SK-N-SH (cell line): Measurements from ENCODE around the gene RBM20. TPM values are rescaled to one million over a fixed set of nuclear protein-coding genes. Genes with fewer than 3 reads are reported as not detected.

Source experiments
- CTCF ChIA-PET: fragments of 300-600, 350-600 bp; formaldehyde crosslinking; extraction: SDS; loops from one replicate; lab custom pipeline; 2021; lab: Yijun Ruan, JAX
- POLR2A ChIA-PET: fragments of 350-600 bp; sonication (Branson Sonifier 250); formaldehyde crosslinking; extraction: SDS; loops from one replicate; lab custom pipeline; 2020; ENCODE audit warnings: antibody characterized with exemption, inconsistent platforms; lab: Yijun Ruan, JAX
- DNase-seq: peaks from one replicate; pipeline ENCODE4 v3.0.0; 2012
- H2AFZ ChIP-seq: fragments of 200-600 bp; sonication (generic); 2 replicates; pipeline ENCODE4 v1.8.1; 2016; ENCODE audit warnings: antibody characterized with exemption, mild to moderate bottlenecking, low read depth
- H3F3A ChIP-seq: fragments of 200-600 bp; sonication (generic); replicated peaks from 2 replicates; pipeline ENCODE3; 2016; ENCODE audit warnings: antibody characterized with exemption, mild to moderate bottlenecking; ENCODE audit not compliant: insufficient read depth
- H3K27ac ChIP-seq, 2 experiments: fragments of 200-500 bp in 1 of 2; fragments of 200-600 bp in 1 of 2; sonication (Bioruptor generic) in 1 of 2; sonication (generic), shearing (Covaris generic) in 1 of 2; 2 replicates each; pipeline versions ENCODE4 v1.5.1 to v1.6.1; 2014 to 2016; ENCODE audit warnings: low read depth in 2 of 2, inconsistent platforms in 1 of 2, low read length in 1 of 2, mild to moderate bottlenecking in 1 of 2, mixed read lengths in 1 of 2
- H3K27me3 ChIP-seq: fragments of 200-600 bp; sonication (generic), shearing (Covaris generic); 2 replicates; pipeline ENCODE4 v1.6.1; 2016; ENCODE audit warnings: mixed run types; ENCODE audit not compliant: insufficient read depth
- H3K36me3 ChIP-seq, 2 experiments: fragments of 200-500 bp in 1 of 2; fragments of 200-600 bp in 1 of 2; sonication (Bioruptor generic) in 1 of 2; sonication (generic) in 1 of 2; replicated peaks in 1 of 2; 2 replicates each; pipeline versions ENCODE3 to v1.5.1; 2014 to 2016; ENCODE audit warnings: low read length in 1 of 2, mild to moderate bottlenecking in 1 of 2; ENCODE audit not compliant: insufficient read depth in 2 of 2, control insufficient read depth in 1 of 2
- H3K4me1 ChIP-seq, 2 experiments: fragments of 200-500 bp in 1 of 2; fragments of 200-600 bp in 1 of 2; sonication (Bioruptor generic) in 1 of 2; sonication (generic), shearing (Covaris generic) in 1 of 2; 2 replicates each; pipeline versions ENCODE4 v1.5.1 to v1.6.1; 2014 to 2016; ENCODE audit warnings: low read depth in 1 of 2, low read length in 1 of 2, mixed run types in 1 of 2; ENCODE audit not compliant: insufficient read depth in 2 of 2, control insufficient read depth in 1 of 2
- H3K4me2 ChIP-seq: fragments of 200-600 bp; sonication (generic), shearing (Covaris generic); 2 replicates; pipeline ENCODE4 v1.6.1; 2017; ENCODE audit warnings: mixed run types
- H3K4me3 ChIP-seq, 2 experiments: fragments of 200-500 bp in 1 of 2; fragments of 200-600 bp in 1 of 2; sonication (Bioruptor generic) in 1 of 2; sonication (generic), shearing (Covaris generic) in 1 of 2; 2 replicates each; pipeline versions ENCODE4 v1.5.1 to v1.8.1; 2014 to 2016; ENCODE audit warnings: low read depth in 2 of 2, inconsistent platforms in 1 of 2, low read length in 1 of 2, mild to moderate bottlenecking in 1 of 2, mixed read lengths in 1 of 2, moderate library complexity in 1 of 2
- H3K79me2 ChIP-seq: fragments of 200-600 bp; sonication (generic); 2 replicates; pipeline ENCODE4 v1.8.1; 2017; ENCODE audit warnings: mild to moderate bottlenecking; ENCODE audit not compliant: insufficient read depth
- H3K9ac ChIP-seq: fragments of 200-600 bp; sonication (generic); 2 replicates; pipeline ENCODE4 v1.6.1; 2017; ENCODE audit warnings: mixed run types
- H3K9me2 ChIP-seq: fragments of 200-600 bp; sonication (generic); 2 replicates; pipeline ENCODE4 v1.6.1; 2017; ENCODE audit warnings: mixed run types
- H3K9me3 ChIP-seq: fragments of 200-600 bp; sonication (generic); 2 replicates; pipeline ENCODE4 v1.6.1; 2017; ENCODE audit warnings: mixed run types, mild to moderate bottlenecking, moderate library complexity
- H4K20me1 ChIP-seq: fragments of 200-600 bp; sonication (generic); 2 replicates; pipeline ENCODE4 v1.6.1; 2017; ENCODE audit warnings: mild to moderate bottlenecking, mixed run types; ENCODE audit not compliant: insufficient read depth
- CHD2 ChIP-seq: fragments of 150-350 bp; IDR thresholded peaks from 2 replicates; pipeline ENCODE4 v1.6.1; 2018; ENCODE audit warnings: low read length; ENCODE audit not compliant: partially characterized antibody
- FOSL2 ChIP-seq: IDR thresholded peaks from 2 replicates; pipeline ENCODE4 v1.4.0; 2012; ENCODE audit warnings: low read depth, mild to moderate bottlenecking, moderate library complexity, borderline replicate concordance
- NFIC ChIP-seq: IDR thresholded peaks from 2 replicates; pipeline ENCODE4 v1.4.0; 2012; ENCODE audit warnings: borderline replicate concordance
- RAD21 ChIP-seq: IDR thresholded peaks from 2 replicates; pipeline ENCODE4 v1.6.1; 2012; ENCODE audit warnings: mild to moderate bottlenecking, low read length
- RCOR1 ChIP-seq: fragments of 150-350 bp; IDR thresholded peaks from 2 replicates; pipeline ENCODE4 v1.6.1; 2017; ENCODE audit warnings: antibody characterized with exemption, low read length
- SMC3 ChIP-seq: IDR thresholded peaks from 2 replicates; pipeline ENCODE4 v1.6.1; 2012; ENCODE audit warnings: low read depth, low read length, improper control_type of control experiment
- TAF1 ChIP-seq: IDR thresholded peaks from 2 replicates; pipeline ENCODE4 v1.6.1; 2012; ENCODE audit warnings: low read depth, mild to moderate bottlenecking, low read length, moderate library complexity, borderline replicate concordance
- YY1 ChIP-seq: IDR thresholded peaks from 2 replicates; pipeline ENCODE4 v1.4.0; 2012; ENCODE audit warnings: low read depth, mild to moderate bottlenecking
- WGBS: methylation state at CpG from one replicate; pipeline ENCODE4 v1.1.6; 2017; ENCODE audit warnings: low lambda C conversion rate; 5-methylcytosine and 5-hydroxymethylcytosine counted together
- polyA plus RNA-seq, 3 experiments: library from polyadenylated mRNA; depleted of rRNA; stranded (reverse); fragments of >200 nt; gene quantifications; 2 replicates each; pipeline ENCODE4 v1.2.3, GENCODE V29; 2012
- TF ChIP-seq, protein P1 (sequence below): fragments of 200-600 bp; sonication (generic); IDR thresholded peaks from 2 replicates; pipeline ENCODE4 v1.6.1; 2017; ENCODE audit warnings: antibody characterized with exemption, mild to moderate bottlenecking, moderate library complexity
- TF ChIP-seq, protein P2 (sequence below): IDR thresholded peaks from 2 replicates; pipeline ENCODE4 v1.6.1; 2012; ENCODE audit warnings: mild to moderate bottlenecking, low read depth, low read length, moderate library complexity
- TF ChIP-seq, protein P3 (sequence below): fragments of 150-350 bp; IDR thresholded peaks from 2 replicates; pipeline ENCODE4 v1.6.1; 2016; ENCODE audit warnings: mild to moderate bottlenecking, low read depth, low read length
- TF ChIP-seq, protein P4 (sequence below): IDR thresholded peaks from 2 replicates; pipeline ENCODE4 v1.4.0; 2012; ENCODE audit warnings: low read depth, borderline replicate concordance

The RBM20 gene
- polyA plus RNA-seq, 1 of the 3 experiments (the other 2 are of a cell fraction): 0.64 TPM

DNA sequence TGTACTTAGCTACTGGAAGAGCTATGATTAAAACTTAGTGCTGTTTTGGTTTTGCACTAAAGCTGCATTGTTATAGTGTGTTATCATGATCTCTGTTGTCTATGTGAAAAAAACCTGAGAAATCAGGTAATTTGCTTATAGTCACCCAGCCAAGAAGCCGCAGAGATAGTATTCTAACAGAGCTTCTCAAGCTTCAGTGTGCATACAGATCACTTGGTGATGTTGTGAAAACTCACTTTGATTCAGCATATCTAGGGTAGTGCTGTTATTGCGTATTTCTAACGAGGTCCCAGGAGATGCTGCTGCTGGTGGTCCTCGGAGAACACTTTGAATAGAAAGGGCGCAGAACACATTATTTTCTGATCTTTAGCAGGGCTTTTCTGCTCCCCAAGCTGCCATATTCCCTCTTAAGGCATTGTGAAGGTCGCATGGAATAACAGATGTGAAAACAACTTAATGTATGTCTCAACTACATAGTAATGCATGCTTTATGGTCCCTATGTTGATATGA lies 159.2 kb downstream of the RBM20 start:
- no peak for TF ChIP-seq FOSL2
- Histone ChIP-seq H3K27me3 (no peaks in the 10 kb centered on the region), H3K4me1 (peaks cover 8 to 33% of the 10 kb centered on the region in 2 experiments; a peak in 3 of 4 replicates), H3K9ac (no peak overlapping the region), H3F3A (no peaks in the 10 kb centered on the region), H3K4me3 (no peak overlapping the region), H3K79me2 (no peaks in the 10 kb centered on the region), H3K9me3 (no peaks in the 10 kb centered on the region), H2AFZ (no peak overlapping the region), H4K20me1 (no peaks in the 10 kb centered on the region), H3K27ac (peak overlapping the region in 1 of 2 experiments; percentile 68; a peak in 2 of 4 replicates), H3K36me3 (peaks cover 0 to 13% of the 10 kb centered on the region in 2 experiments), H3K4me2 (no peak overlapping the region), H3K9me2 (no peaks in the 10 kb centered on the region)
- CTCF ChIA-PET: interaction anchor here (0.9 to 3.2 kb wide), 20 partner anchors 8 to 272 kb away, joined by 3 to 27 read pairs (median 5); partner anchors contain the start of gene PDCD4
- 76% methylated on average over 6 of the region's 6 CpGs for WGBS
- POLR2A ChIA-PET: no interaction called here
- DNase-seq: no peak

DNA sequence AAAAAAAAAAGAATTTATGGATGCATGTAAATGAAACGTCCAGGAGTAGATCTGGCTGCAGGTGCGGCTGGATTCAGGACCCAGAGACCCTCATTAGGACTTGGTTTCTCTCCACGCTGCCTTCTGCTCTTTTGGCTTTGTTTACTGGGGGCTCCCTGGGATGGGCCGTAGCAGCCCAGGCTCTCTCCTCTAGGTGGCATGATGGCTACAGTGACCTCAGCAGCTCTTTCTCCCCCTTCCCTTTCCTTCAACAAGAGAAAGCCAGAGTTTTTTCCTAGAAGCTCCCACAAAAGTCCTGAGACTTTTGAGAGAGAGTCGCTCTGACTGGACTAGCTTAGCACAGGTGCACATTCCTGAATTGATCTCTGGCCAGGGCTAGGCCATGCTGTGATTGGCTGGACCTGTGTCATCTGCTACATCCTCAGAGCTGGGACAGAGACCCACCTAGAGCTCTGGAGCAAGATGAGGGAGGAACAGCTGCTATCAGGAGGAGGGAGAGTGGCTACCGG lies 159.7 kb downstream of the RBM20 start:
- H4K20me1 ChIP-seq: no peaks in the 10 kb centered on the region
- H3K4me3 ChIP-seq: no peak overlapping the region
- WGBS: 76% methylated on average over 6 of the region's 6 CpGs
- H3K79me2 ChIP-seq: no peaks in the 10 kb centered on the region
- H3K9me2 ChIP-seq: no peaks in the 10 kb centered on the region
- H3F3A ChIP-seq: no peaks in the 10 kb centered on the region
- DNase-seq: peak; percentile 72
- no peak overlapping the region for H2AFZ ChIP-seq
- no peaks in the 10 kb centered on the region for H3K9me3 ChIP-seq
- H3K9ac ChIP-seq: no peak overlapping the region
- no peak overlapping the region for H3K4me2 ChIP-seq
- TF ChIP-seq, protein P1, sequence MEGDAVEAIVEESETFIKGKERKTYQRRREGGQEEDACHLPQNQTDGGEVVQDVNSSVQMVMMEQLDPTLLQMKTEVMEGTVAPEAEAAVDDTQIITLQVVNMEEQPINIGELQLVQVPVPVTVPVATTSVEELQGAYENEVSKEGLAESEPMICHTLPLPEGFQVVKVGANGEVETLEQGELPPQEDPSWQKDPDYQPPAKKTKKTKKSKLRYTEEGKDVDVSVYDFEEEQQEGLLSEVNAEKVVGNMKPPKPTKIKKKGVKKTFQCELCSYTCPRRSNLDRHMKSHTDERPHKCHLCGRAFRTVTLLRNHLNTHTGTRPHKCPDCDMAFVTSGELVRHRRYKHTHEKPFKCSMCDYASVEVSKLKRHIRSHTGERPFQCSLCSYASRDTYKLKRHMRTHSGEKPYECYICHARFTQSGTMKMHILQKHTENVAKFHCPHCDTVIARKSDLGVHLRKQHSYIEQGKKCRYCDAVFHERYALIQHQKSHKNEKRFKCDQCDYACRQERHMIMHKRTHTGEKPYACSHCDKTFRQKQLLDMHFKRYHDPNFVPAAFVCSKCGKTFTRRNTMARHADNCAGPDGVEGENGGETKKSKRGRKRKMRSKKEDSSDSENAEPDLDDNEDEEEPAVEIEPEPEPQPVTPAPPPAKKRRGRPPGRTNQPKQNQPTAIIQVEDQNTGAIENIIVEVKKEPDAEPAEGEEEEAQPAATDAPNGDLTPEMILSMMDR: peak; percentile 53
- peak; percentile 80 for TF ChIP-seq RAD21
- TF ChIP-seq SMC3: peak; percentile 69
- no peak for TF ChIP-seq YY1
- TF ChIP-seq, all 33 proteins: peak for 3
- Histone ChIP-seq H3K4me1 (peaks cover 8 to 33% of the 10 kb centered on the region in 2 experiments; a peak in 3 of 4 replicates), H3K27ac (peak overlapping the region in 1 of 2 experiments; percentile 68; a peak in 2 of 4 replicates), H3K27me3 (no peaks in the 10 kb centered on the region), H3K36me3 (peaks cover 0 to 13% of the 10 kb centered on the region in 2 experiments)
- ChIA-PET CTCF (interaction anchor here (0.6 to 3.2 kb wide), 21 partner anchors 9 to 271 kb away, joined by 3 to 27 read pairs (median 5); partner anchors contain the start of gene PDCD4), POLR2A (interaction anchor here (0.8 to 1.5 kb wide), 2 partner anchors 68 to 115 kb away, joined by 3 read pairs; partner anchors contain the start of genes BBIP1 and SHOC2)

DNA sequence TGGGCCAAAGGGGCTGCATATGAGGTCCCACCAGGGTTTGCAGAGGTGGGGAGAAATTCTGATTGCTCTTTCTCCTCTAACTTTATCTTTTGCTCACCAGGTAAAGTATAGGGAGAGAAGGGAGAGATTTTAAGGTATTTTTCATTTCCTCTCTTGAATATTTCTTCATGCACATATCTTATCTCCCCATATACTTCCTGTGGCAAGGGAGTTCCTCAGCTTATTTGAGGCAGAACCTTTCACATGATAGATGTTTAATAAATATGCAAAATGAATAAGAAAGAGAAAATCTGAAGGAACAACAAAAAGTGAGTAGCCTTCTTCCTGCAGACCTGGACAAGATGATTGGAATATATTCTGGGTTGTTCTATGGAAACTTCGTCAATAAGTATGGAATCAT lies 160.2 kb downstream of the RBM20 start:
- no peak overlapping the region; a peak in 1 of 4 replicates for H3K27ac ChIP-seq
- H4K20me1 ChIP-seq: no peaks in the 10 kb centered on the region
- peaks cover 0 to 11% of the 10 kb centered on the region in 2 experiments for H3K36me3 ChIP-seq
- no peaks in the 10 kb centered on the region for H3K9me2 ChIP-seq
- peaks cover 8 to 31% of the 10 kb centered on the region in 2 experiments; a peak in 3 of 4 replicates for H3K4me1 ChIP-seq
- 95% methylated on average over 1 of the region's 1 CpG for WGBS
- no peak overlapping the region for H2AFZ ChIP-seq
- no peak overlapping the region for H3K4me3 ChIP-seq
- no peak overlapping the region for H3K9ac ChIP-seq
- POLR2A ChIA-PET: interaction anchor here (0.8 to 1.5 kb wide), 2 partner anchors 67 to 115 kb away, joined by 3 read pairs; partner anchors contain the start of genes BBIP1 and SHOC2
- no peaks in the 10 kb centered on the region for H3K27me3 ChIP-seq
- DNase-seq: no peak
- H3F3A ChIP-seq: no peaks in the 10 kb centered on the region
- CTCF ChIA-PET: interaction anchor here (0.6 to 3.2 kb wide), 21 partner anchors 8 to 271 kb away, joined by 3 to 27 read pairs (median 5); partner anchors contain the start of gene PDCD4
- no peak overlapping the region for H3K4me2 ChIP-seq
- no peaks in the 10 kb centered on the region for H3K9me3 ChIP-seq
- no peaks in the 10 kb centered on the region for H3K79me2 ChIP-seq
- no peak for TF ChIP-seq TAF1
- TF ChIP-seq, protein P2, sequence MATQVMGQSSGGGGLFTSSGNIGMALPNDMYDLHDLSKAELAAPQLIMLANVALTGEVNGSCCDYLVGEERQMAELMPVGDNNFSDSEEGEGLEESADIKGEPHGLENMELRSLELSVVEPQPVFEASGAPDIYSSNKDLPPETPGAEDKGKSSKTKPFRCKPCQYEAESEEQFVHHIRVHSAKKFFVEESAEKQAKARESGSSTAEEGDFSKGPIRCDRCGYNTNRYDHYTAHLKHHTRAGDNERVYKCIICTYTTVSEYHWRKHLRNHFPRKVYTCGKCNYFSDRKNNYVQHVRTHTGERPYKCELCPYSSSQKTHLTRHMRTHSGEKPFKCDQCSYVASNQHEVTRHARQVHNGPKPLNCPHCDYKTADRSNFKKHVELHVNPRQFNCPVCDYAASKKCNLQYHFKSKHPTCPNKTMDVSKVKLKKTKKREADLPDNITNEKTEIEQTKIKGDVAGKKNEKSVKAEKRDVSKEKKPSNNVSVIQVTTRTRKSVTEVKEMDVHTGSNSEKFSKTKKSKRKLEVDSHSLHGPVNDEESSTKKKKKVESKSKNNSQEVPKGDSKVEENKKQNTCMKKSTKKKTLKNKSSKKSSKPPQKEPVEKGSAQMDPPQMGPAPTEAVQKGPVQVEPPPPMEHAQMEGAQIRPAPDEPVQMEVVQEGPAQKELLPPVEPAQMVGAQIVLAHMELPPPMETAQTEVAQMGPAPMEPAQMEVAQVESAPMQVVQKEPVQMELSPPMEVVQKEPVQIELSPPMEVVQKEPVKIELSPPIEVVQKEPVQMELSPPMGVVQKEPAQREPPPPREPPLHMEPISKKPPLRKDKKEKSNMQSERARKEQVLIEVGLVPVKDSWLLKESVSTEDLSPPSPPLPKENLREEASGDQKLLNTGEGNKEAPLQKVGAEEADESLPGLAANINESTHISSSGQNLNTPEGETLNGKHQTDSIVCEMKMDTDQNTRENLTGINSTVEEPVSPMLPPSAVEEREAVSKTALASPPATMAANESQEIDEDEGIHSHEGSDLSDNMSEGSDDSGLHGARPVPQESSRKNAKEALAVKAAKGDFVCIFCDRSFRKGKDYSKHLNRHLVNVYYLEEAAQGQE: no peak
- TF ChIP-seq, protein P3, sequence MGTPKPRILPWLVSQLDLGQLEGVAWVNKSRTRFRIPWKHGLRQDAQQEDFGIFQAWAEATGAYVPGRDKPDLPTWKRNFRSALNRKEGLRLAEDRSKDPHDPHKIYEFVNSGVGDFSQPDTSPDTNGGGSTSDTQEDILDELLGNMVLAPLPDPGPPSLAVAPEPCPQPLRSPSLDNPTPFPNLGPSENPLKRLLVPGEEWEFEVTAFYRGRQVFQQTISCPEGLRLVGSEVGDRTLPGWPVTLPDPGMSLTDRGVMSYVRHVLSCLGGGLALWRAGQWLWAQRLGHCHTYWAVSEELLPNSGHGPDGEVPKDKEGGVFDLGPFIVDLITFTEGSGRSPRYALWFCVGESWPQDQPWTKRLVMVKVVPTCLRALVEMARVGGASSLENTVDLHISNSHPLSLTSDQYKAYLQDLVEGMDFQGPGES: no peak
- TF ChIP-seq RCOR1: no peak
- TF ChIP-seq CHD2: no peak
- TF ChIP-seq, protein P4, sequence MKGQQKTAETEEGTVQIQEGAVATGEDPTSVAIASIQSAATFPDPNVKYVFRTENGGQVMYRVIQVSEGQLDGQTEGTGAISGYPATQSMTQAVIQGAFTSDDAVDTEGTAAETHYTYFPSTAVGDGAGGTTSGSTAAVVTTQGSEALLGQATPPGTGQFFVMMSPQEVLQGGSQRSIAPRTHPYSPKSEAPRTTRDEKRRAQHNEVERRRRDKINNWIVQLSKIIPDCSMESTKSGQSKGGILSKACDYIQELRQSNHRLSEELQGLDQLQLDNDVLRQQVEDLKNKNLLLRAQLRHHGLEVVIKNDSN: no peak
- no peak for TF ChIP-seq NFIC
- TF ChIP-seq FOSL2: no peak
